HEK293T (cell line): Measurements from ENCODE around the gene DGKD.

Experiments
- ELF4 ChIP-seq: fragments of 450-650 bp; IDR thresholded peaks from 2 replicates; pipeline ENCODE4 v1.6.1; 2017; ENCODE audit warnings: antibody characterized with exemption
- FOXA1 ChIP-seq: fragments of 450-650 bp; IDR thresholded peaks from 2 replicates; pipeline ENCODE4 v1.6.1; 2016; ENCODE audit warnings: mild to moderate bottlenecking
- FOXM1 ChIP-seq: fragments of 450-650 bp; IDR thresholded peaks from 2 replicates; pipeline ENCODE4 v1.6.1; 2017; ENCODE audit warnings: mild to moderate bottlenecking, borderline replicate concordance
- HDGF ChIP-seq: fragments of 450-650 bp; IDR thresholded peaks from 2 replicates; pipeline ENCODE4 v1.6.1; 2017; ENCODE audit warnings: antibody characterized with exemption, borderline replicate concordance
- L3MBTL2 ChIP-seq: fragments of 450-650 bp; conservative IDR thresholded peaks from 2 replicates; pipeline ENCODE4 v1.6.1; 2016; ENCODE audit warnings: mild to moderate bottlenecking
- LEF1 ChIP-seq: fragments of 450-650 bp; IDR thresholded peaks from 2 replicates; pipeline ENCODE4 v1.6.1; 2017; ENCODE audit warnings: mild to moderate bottlenecking, borderline replicate concordance
- SP1 ChIP-seq: fragments of 450-650 bp; IDR thresholded peaks from 2 replicates; pipeline ENCODE4 v1.6.1; 2017
- SUZ12 ChIP-seq: fragments of 450-650 bp; IDR thresholded peaks from 2 replicates; pipeline ENCODE4 v1.6.1; 2016; ENCODE audit warnings: mild to moderate bottlenecking
- TARDBP ChIP-seq: fragments of 450-650 bp; IDR thresholded peaks from 2 replicates; pipeline ENCODE4 v1.6.1; 2016
- ZNF384 ChIP-seq: fragments of 450-650 bp; IDR thresholded peaks from 2 replicates; pipeline ENCODE4 v1.6.1; 2016
- TF ChIP-seq, protein P1 (sequence below): fragments of 450-650 bp; IDR thresholded peaks from 2 replicates; pipeline ENCODE4 v1.6.1; 2016

DNA sequence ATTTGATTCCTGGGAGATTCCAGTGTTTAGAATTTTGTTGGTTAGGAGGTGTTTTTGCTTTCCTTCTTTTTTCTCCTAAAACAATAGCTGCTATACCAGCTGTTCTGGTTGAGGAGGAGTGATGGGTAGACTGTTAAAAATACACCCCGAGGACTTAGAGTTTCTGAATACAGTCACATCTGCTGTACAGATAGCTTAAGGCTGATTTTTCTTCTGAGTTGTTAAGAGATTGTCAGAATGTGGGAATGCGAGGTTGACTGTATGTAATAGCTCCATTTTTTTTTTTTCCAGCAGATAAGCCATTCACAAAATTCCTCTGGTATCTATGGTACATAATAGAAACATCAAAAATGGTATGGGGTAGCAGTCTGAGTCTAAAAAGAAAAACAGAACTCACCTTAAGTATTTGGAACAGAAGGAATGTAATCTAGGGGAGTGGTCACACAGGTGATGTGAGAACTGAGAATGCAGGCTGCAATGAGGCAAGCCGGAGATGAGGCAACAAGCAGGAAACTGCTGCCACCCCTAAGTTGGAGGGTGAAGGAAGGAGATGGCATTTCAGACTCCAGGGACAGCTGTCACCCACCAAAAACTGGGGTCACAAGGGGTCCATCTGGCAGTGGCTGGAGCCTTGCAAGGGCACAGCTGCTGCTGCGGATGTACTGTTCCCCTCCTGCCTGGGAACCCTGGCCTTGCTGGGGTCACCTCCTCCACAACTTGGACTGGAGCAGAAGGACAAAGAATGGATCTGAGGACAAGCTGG, 2.4 kb downstream of the DGKD start:
- TF ChIP-seq SUZ12 (no peak), FOXA1 (no peak), LEF1 (no peak), ELF4 (no peak), SP1 (no peak), FOXM1 (no peak), L3MBTL2 (no peak), ZNF384 (no peak), HDGF (no peak), TARDBP (no peak)
- TF ChIP-seq, protein P1, sequence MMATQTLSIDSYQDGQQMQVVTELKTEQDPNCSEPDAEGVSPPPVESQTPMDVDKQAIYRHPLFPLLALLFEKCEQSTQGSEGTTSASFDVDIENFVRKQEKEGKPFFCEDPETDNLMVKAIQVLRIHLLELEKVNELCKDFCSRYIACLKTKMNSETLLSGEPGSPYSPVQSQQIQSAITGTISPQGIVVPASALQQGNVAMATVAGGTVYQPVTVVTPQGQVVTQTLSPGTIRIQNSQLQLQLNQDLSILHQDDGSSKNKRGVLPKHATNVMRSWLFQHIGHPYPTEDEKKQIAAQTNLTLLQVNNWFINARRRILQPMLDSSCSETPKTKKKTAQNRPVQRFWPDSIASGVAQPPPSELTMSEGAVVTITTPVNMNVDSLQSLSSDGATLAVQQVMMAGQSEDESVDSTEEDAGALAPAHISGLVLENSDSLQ, result no peak
